Measurements from ENCODE around the gene SAMD7.

Gene SAMD7

DNA sequence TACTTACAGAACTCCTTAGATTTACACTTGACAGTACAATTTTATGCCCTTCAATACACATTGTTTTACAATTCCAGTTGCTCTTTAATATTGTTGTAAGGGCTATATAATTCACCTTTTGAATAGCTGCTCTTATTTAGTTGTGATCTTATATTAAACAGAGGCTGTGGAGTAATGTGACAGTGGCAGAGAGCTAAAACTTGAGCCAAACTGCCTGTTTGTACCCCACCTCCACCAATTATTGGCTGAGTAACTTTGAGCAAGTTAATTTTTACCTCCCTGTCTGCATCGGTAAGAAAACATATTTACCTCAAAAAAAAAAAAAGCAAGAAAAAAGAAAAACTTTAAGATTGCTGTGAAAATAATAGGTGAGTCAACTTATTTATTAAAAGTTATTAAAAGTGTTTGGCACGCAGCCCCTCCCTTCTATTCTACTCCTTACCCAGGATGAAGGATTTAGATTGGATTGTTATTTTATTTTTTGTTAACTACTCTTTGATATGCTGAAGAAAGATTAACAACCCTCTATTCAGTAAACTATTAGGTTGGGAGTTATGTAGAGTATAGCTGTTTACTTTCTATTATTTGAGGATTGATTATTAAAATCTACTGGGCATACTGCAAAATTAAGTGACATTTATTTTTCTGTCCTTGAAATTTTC, 57.0 kb downstream of the SAMD7 start:
- Histone ChIP-seq H3K27me3 (ENCODE audit: insufficient read depth, poor library complexity, severe bottlenecking) (no peaks in the 10 kb centered on the region), H3K4me3 (replicated peaks; ENCODE audit: insufficient read depth, low read length) (peak overlapping the region; percentile 89), H3K27ac (replicated peaks) (peak overlapping the region; percentile 94)
- DNase-seq (ENCODE audit: low read depth in 1 of 2, low spot score in 1 of 2), result no peak
- TF ChIP-seq POLR2AphosphoS5 (IDR thresholded peaks at IDR 0.05; ENCODE audit: low read depth) (no peak), GABPA (IDR thresholded peaks at IDR 0.05; ENCODE audit: low read depth) (no peak), SPI1 (IDR thresholded peaks at IDR 0.05; ENCODE audit: borderline replicate concordance, low read depth) (no peak)
- TF ChIP-seq, protein P1, sequence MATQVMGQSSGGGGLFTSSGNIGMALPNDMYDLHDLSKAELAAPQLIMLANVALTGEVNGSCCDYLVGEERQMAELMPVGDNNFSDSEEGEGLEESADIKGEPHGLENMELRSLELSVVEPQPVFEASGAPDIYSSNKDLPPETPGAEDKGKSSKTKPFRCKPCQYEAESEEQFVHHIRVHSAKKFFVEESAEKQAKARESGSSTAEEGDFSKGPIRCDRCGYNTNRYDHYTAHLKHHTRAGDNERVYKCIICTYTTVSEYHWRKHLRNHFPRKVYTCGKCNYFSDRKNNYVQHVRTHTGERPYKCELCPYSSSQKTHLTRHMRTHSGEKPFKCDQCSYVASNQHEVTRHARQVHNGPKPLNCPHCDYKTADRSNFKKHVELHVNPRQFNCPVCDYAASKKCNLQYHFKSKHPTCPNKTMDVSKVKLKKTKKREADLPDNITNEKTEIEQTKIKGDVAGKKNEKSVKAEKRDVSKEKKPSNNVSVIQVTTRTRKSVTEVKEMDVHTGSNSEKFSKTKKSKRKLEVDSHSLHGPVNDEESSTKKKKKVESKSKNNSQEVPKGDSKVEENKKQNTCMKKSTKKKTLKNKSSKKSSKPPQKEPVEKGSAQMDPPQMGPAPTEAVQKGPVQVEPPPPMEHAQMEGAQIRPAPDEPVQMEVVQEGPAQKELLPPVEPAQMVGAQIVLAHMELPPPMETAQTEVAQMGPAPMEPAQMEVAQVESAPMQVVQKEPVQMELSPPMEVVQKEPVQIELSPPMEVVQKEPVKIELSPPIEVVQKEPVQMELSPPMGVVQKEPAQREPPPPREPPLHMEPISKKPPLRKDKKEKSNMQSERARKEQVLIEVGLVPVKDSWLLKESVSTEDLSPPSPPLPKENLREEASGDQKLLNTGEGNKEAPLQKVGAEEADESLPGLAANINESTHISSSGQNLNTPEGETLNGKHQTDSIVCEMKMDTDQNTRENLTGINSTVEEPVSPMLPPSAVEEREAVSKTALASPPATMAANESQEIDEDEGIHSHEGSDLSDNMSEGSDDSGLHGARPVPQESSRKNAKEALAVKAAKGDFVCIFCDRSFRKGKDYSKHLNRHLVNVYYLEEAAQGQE (IDR thresholded peaks at IDR 0.05; ENCODE audit: insufficient replicate concordance, low read depth), result no peak
- TF ChIP-seq, protein P2, sequence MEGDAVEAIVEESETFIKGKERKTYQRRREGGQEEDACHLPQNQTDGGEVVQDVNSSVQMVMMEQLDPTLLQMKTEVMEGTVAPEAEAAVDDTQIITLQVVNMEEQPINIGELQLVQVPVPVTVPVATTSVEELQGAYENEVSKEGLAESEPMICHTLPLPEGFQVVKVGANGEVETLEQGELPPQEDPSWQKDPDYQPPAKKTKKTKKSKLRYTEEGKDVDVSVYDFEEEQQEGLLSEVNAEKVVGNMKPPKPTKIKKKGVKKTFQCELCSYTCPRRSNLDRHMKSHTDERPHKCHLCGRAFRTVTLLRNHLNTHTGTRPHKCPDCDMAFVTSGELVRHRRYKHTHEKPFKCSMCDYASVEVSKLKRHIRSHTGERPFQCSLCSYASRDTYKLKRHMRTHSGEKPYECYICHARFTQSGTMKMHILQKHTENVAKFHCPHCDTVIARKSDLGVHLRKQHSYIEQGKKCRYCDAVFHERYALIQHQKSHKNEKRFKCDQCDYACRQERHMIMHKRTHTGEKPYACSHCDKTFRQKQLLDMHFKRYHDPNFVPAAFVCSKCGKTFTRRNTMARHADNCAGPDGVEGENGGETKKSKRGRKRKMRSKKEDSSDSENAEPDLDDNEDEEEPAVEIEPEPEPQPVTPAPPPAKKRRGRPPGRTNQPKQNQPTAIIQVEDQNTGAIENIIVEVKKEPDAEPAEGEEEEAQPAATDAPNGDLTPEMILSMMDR (IDR thresholded peaks at IDR 0.05; ENCODE audit: insufficient read depth, low read length), result no peak

DNA sequence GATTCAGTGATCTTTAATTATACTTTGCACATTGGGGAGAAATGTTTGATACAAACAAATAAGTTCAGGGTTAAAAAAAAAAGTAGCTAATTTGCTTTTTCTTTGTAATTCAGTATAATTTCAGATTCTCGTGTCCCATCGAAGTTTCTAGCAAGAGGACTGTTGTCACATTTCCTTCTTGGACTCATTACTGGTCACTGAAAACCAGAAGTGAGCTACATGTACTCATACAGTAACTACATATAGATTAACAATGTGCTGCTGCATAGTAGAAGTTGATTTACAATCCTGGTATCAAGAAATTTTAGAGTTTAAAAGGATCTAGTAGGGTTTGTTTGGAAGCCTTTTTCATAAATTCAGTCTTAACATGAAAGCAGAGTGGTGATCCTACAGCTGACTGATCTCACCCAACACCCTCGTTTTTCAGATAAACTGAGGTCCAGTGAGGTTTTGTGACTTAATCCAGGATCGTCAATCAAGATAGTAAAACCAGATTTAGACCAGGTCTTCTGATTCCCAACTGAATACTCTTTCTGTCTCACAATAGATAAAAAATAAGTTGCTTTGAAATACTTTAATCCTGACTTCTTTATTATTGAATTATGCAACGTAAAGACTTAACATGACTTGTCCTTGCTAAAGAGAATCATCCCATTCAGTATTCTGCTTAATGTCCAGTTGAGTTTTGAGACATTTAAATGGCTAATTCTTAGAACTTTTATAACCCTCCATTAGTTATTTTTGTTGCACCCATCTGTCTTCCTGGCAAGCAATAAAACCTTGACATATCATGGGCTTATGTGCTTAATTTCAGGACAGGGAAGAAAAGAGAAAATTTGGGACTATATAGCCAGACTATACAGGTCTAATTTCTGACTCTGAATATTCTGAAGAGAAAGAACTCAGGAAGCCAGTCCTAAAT, 58.1 kb downstream of the SAMD7 start:
- H3K27me3 ChIP-seq (ENCODE audit: insufficient read depth, poor library complexity, severe bottlenecking), result no peaks in the 10 kb centered on the region
- H3K4me3 ChIP-seq (replicated peaks; ENCODE audit: insufficient read depth, low read length), result peak overlapping the region; percentile 89
- peak overlapping the region; percentile 94 for H3K27ac ChIP-seq (replicated peaks)
- TF ChIP-seq, protein P1 (IDR thresholded peaks at IDR 0.05; ENCODE audit: insufficient replicate concordance, low read depth), result no peak
- no peak for TF ChIP-seq GABPA (IDR thresholded peaks at IDR 0.05; ENCODE audit: low read depth)
- 0 out of 2 replicates have a peak, but pooled peaks have one; percentile 3 for TF ChIP-seq SPI1 (IDR thresholded peaks at IDR 0.05; ENCODE audit: borderline replicate concordance, low read depth)
- no peak for TF ChIP-seq POLR2AphosphoS5 (IDR thresholded peaks at IDR 0.05; ENCODE audit: low read depth)
- TF ChIP-seq, protein P2 (IDR thresholded peaks at IDR 0.05; ENCODE audit: insufficient read depth, low read length), result no peak
- DNase-seq (ENCODE audit: low read depth in 1 of 2, low spot score in 1 of 2), result no peak

DNA sequence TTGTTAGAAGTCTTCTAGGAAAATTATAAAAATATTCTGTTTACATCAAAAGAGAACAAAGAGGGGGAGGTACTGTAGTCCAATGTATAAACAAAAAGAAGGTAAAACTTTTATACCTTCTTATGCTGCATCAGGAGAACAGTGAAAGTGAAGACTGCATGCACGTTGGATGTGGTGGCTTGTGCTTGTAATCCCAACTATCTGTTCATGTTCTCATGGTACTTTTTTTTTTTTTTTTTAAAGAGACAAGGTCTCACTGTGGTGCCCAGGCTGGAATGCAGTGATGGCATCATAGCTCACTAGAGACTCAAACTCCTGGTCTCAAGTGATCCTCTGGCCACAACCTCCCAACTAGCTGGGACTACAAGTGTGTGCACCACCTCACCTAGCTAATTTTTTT, 59.5 kb downstream of the SAMD7 start:
- Histone ChIP-seq H3K27ac (replicated peaks) (no peak overlapping the region), H3K4me3 (replicated peaks; ENCODE audit: insufficient read depth, low read length) (no peak overlapping the region), H3K27me3 (ENCODE audit: insufficient read depth, poor library complexity, severe bottlenecking) (no peaks in the 10 kb centered on the region)
- no peak for TF ChIP-seq SPI1 (IDR thresholded peaks at IDR 0.05; ENCODE audit: borderline replicate concordance, low read depth)
- no peak for TF ChIP-seq POLR2AphosphoS5 (IDR thresholded peaks at IDR 0.05; ENCODE audit: low read depth)
- no peak for TF ChIP-seq GABPA (IDR thresholded peaks at IDR 0.05; ENCODE audit: low read depth)
- TF ChIP-seq, protein P2 (IDR thresholded peaks at IDR 0.05; ENCODE audit: insufficient read depth, low read length), result no peak
- TF ChIP-seq, protein P1 (IDR thresholded peaks at IDR 0.05; ENCODE audit: insufficient replicate concordance, low read depth), result no peak
- DNase-seq (ENCODE audit: low read depth in 1 of 2, low spot score in 1 of 2), result no peak
